ENCODE measurements around the gene XYLT1.

The XYLT1 gene

DNA sequence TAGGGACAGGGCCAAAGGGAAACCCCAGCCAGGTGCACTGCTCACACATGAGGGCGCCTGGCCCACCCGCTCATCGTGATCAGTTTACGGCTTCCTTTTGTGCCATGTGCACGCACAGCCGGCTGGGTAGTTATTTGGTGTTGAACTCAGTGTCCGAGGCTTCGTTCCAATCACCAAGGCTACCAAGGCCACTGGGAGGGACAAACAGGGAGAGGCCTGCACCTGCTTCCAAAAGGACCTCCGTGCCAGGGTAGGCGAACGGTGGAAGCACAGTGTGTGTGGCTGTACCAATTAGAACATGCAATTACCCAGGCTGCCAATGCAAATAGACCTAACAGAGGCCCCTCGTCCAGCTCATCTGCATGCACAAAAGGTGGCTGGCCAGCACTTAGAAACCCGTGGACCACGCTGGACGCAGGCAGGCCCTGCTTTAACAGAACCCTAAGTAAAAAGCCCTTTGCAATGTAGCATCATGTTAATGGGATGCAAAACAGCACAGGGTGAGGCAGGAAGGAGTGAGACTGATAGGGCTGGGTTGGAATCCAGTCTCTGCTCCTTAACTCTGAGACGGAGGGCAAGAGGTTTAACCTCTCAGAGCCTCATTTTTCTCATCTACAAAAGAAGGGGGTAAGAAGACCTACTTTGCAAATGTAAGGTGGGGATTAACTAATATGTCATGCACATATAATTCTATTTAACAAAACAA, 204.0 kb downstream of the XYLT1 start:
- TF ChIP-seq, protein P1, sequence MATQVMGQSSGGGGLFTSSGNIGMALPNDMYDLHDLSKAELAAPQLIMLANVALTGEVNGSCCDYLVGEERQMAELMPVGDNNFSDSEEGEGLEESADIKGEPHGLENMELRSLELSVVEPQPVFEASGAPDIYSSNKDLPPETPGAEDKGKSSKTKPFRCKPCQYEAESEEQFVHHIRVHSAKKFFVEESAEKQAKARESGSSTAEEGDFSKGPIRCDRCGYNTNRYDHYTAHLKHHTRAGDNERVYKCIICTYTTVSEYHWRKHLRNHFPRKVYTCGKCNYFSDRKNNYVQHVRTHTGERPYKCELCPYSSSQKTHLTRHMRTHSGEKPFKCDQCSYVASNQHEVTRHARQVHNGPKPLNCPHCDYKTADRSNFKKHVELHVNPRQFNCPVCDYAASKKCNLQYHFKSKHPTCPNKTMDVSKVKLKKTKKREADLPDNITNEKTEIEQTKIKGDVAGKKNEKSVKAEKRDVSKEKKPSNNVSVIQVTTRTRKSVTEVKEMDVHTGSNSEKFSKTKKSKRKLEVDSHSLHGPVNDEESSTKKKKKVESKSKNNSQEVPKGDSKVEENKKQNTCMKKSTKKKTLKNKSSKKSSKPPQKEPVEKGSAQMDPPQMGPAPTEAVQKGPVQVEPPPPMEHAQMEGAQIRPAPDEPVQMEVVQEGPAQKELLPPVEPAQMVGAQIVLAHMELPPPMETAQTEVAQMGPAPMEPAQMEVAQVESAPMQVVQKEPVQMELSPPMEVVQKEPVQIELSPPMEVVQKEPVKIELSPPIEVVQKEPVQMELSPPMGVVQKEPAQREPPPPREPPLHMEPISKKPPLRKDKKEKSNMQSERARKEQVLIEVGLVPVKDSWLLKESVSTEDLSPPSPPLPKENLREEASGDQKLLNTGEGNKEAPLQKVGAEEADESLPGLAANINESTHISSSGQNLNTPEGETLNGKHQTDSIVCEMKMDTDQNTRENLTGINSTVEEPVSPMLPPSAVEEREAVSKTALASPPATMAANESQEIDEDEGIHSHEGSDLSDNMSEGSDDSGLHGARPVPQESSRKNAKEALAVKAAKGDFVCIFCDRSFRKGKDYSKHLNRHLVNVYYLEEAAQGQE (IDR thresholded peaks at IDR 0.05; ENCODE audit: low read depth) = no peak
- TF ChIP-seq, protein P2, sequence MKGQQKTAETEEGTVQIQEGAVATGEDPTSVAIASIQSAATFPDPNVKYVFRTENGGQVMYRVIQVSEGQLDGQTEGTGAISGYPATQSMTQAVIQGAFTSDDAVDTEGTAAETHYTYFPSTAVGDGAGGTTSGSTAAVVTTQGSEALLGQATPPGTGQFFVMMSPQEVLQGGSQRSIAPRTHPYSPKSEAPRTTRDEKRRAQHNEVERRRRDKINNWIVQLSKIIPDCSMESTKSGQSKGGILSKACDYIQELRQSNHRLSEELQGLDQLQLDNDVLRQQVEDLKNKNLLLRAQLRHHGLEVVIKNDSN (IDR thresholded peaks at IDR 0.05) = no peak
- TF ChIP-seq TEAD4 (IDR thresholded peaks at IDR 0.05) (no peak), CREB1 (IDR thresholded peaks at IDR 0.05; ENCODE audit: low read depth) (no peak), EP300 (IDR thresholded peaks at IDR 0.05; ENCODE audit: borderline replicate concordance) (no peak), FOXM1 (IDR thresholded peaks at IDR 0.05; ENCODE audit: borderline replicate concordance, low read depth) (no peak), EGR1 (IDR thresholded peaks at IDR 0.05) (no peak), TCF12 (IDR thresholded peaks at IDR 0.05; ENCODE audit: low read depth) (no peak), NFIC (IDR thresholded peaks at IDR 0.05) (no peak), CEBPB (IDR thresholded peaks at IDR 0.05) (no peak), TAF1 (IDR thresholded peaks at IDR 0.05; ENCODE audit: low read depth) (no peak), YY1 (IDR thresholded peaks at IDR 0.05; ENCODE audit: low read depth) (no peak), ZBTB7A (IDR thresholded peaks at IDR 0.05; ENCODE audit: low read depth) (no peak), RAD21 (IDR thresholded peaks at IDR 0.05; ENCODE audit: low read depth) (no peak)
- TF ChIP-seq, protein P3, sequence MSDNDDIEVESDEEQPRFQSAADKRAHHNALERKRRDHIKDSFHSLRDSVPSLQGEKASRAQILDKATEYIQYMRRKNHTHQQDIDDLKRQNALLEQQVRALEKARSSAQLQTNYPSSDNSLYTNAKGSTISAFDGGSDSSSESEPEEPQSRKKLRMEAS (IDR thresholded peaks at IDR 0.05) = no peak

DNA sequence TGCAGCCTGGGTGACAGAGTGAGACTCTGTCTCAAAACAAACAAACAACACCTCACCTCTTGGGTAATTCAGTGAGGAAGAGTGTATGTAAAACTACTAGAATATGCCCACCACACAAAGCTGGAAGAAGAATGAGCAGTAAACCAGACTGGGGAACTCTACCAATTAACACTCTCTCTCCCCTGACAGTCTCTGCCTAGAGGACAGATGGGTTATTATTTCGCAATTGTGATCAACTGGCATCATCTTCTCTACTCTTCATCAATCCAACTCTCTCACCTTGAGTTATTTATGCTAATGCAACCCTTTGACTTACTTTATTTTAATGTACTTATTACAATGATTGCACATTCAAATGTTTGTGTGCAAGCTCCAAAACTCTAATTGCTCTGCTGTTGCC, 205.6 kb downstream of the XYLT1 start:
- TF ChIP-seq, protein P1 (IDR thresholded peaks at IDR 0.05; ENCODE audit: low read depth) = no peak
- TF ChIP-seq, protein P3 (IDR thresholded peaks at IDR 0.05) = no peak
- TF ChIP-seq TAF1 (IDR thresholded peaks at IDR 0.05; ENCODE audit: low read depth) (no peak), ZBTB7A (IDR thresholded peaks at IDR 0.05; ENCODE audit: low read depth) (no peak)

DNA sequence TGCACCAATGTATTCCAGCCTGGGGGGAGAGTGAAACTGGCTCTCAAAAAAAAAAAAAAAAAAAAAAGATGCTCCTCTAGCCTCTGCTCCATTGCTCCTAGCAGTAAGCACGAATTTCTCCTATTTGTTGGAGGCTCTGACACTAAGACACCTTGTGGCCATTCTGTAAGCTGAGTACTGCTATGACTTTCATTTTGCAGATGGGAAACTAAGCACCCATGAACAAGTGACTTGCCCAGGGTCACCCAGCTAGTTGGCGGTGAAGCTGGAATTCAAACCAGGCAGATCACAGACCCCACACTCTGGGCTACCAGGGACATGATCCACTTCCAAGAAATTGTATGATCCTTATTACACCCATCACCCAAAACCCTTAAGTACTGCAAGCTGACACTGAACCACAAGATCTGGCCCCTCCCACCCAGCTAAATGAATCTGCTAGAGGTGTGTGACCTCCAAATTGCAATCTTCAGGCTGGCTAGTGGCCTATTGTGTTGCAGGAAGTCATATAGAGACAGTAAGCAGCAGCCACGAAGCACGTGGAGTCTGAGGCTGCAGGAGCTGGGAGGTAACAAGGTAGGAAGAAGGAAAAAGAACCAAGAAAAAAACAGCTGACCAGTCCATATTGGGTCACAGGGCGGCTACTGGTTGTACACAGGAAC, 209.4 kb downstream of the XYLT1 start:
- TF ChIP-seq ZBTB7A (IDR thresholded peaks at IDR 0.05; ENCODE audit: low read depth) (no peak), NFIC (IDR thresholded peaks at IDR 0.05) (no peak), EGR1 (IDR thresholded peaks at IDR 0.05) (no peak), FOXM1 (IDR thresholded peaks at IDR 0.05; ENCODE audit: borderline replicate concordance, low read depth) (no peak), TCF12 (IDR thresholded peaks at IDR 0.05; ENCODE audit: low read depth) (no peak)
- TF ChIP-seq, protein P3 (IDR thresholded peaks at IDR 0.05) = no peak

DNA sequence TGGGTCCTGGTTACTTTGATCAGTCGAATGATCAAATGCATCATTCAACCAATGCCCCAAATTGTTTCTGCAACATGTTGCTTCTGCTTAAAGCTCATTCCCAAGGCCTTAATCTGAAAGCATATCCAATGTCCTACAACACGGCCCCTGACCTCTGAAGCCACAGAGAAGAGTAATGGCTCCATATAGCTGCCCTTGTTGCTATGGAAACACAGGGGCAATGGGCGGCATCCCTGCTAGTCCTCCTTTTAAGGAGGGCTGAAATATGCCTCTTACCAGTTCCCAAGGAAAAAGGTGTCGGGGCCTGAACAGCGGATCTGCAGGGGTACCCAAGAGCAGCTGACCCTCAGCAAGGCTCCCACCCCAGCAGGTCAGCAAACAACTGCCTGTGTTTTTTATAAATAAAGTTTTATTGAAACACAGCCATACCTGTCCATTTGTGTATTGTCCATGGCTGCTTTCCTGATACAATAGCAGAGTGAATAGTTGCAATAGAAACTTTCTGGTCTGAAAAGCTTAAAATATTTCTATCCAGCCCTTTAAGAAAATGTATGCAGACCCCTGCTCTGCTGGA, 210.4 kb downstream of the XYLT1 start:
- TF ChIP-seq ZBTB7A (IDR thresholded peaks at IDR 0.05; ENCODE audit: low read depth) (no peak), TEAD4 (IDR thresholded peaks at IDR 0.05) (no peak), YY1 (IDR thresholded peaks at IDR 0.05; ENCODE audit: low read depth) (no peak), EP300 (IDR thresholded peaks at IDR 0.05; ENCODE audit: borderline replicate concordance) (no peak), EGR1 (IDR thresholded peaks at IDR 0.05) (no peak), TCF12 (IDR thresholded peaks at IDR 0.05; ENCODE audit: low read depth) (no peak), CEBPB (IDR thresholded peaks at IDR 0.05) (no peak)
- TF ChIP-seq, protein P3 (IDR thresholded peaks at IDR 0.05) = no peak
- TF ChIP-seq, protein P1 (IDR thresholded peaks at IDR 0.05; ENCODE audit: low read depth) = no peak
- TF ChIP-seq, protein P2 (IDR thresholded peaks at IDR 0.05) = no peak

Measured in Ishikawa (cell line).